OCI-LY3 (cell line): ENCODE results near the gene NAMPT.

ENCODE experiments used
- CTCF ChIP-seq: fragments of 200-600, 300-600 bp; sonication (generic); IDR thresholded peaks from 2 replicates; pipeline ENCODE4 v1.5.1; 2014; ENCODE audit warnings: antibody characterized with exemption, low read length, low read depth
- EZH2phosphoT487 ChIP-seq: fragments of 200-600 bp; shearing (Covaris generic); IDR thresholded peaks from 2 replicates; pipeline ENCODE4 v1.6.1; 2018; ENCODE audit warnings: antibody characterized with exemption, mixed run types, low read depth

DNA sequence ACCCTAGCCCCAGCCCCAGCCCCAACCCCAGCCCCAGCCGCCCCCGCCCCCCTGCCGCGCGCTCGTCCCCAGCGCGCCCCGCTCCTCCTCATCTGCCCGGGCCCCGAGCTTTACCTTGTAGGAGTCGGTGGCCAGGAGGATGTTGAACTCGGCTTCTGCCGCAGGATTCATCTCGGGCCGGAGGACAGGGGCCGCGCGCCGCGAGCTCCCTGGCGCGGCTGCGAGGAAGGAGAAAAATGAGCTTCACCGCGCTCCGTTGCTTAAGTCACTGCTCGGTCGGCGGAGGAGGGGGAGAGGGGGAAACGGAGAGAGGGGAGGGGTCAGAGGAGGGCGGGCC is at the start of gene NAMPT:
- no peak for TF ChIP-seq CTCF
- TF ChIP-seq EZH2phosphoT487, result no peak
